ENCODE measurements around the gene CALML5. TPM values are rescaled to one million over a fixed set of nuclear protein-coding genes. Genes with fewer than 3 reads are reported as not detected.
A peak's percentile ranks its signal among the peaks of the same experiment; 100 is the strongest.

Gene CALML5
- total and polyA plus RNA-seq, 2 of the 4 experiments (the other 2 are of a cell fraction): not detected

DNA sequence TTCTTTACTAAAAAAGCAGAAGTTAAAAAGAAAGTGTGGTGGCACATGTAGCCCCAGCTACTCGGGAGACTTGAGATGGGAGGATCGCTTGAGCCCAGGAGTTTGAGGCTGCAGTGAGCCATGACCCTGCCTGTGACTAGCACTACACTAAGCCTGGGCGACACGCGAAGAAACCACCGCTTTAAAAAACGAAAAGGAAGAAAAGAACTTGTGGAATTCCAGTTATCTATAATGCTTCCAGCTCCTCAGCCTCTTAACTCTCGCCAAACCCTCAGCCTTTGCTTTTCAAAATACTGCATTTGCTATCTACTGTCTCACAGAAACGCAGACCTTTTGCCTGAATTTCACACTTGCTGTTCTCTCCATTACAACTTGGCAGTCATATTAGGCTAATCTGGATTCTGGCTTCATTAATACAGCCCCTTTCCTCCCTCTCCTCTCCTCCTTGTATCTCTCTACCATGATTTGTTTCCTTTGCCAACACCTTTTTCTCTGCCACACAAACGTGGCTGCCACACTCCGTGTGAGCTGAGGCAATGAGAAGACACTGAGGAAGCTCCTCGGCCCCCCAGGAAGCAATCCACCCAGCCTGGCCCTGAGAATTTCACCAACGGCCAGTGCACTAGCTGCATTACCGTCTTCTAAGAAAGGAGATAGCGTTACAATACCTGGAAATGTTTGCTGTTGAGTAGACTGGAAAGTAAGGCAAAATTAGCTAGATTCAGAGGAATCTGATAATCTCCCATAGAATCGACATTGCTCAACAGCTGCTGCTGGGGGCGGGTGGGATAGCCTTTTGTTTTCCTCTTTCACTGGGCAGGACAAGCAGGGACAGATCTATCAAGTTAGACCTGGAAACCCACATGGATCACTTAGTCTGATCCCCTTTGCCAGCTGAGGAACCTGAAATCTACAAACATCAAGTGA, 37.2 kb downstream of the CALML5 start:
- 65% methylated on average over 8 of the region's 17 CpGs; no CpG with 5 or more reads in 1 of the 2 experiments for WGBS, 2 experiments (ENCODE audit: extremely low coverage in 2 of 2, insufficient read length in 1 of 2)
- peaks cover 5% of the 10 kb centered on the region for H3K9me1 ChIP-seq (ENCODE audit: insufficient read depth, low read length)
- no TSS peak for BruUV-seq (replicated peaks)
- H4K20me1 ChIP-seq (ENCODE audit: insufficient read depth, low read length): no peaks in the 10 kb centered on the region
- peak; percentile 58 for ATAC-seq (ENCODE audit: low read depth)
- H3K27ac ChIP-seq (ENCODE audit: insufficient read depth, low read length): peak overlapping the region; percentile 6; the same call in 1 of the 2 replicates
- H4K5ac ChIP-seq (ENCODE audit: low read depth, low read length): peak overlapping the region; percentile 16; the same call in 1 of the 2 replicates
- peak overlapping the region; percentile 31; the same call in 1 of the 2 replicates for H3K18ac ChIP-seq (ENCODE audit: low read depth, low read length)
- H3K4me1 ChIP-seq (ENCODE audit: control insufficient read depth, insufficient read depth, low read length): peaks cover 17% of the 10 kb centered on the region
- peak overlapping the region; percentile 18; the same call in 1 of the 2 replicates for H2BK20ac ChIP-seq (ENCODE audit: low read depth, low read length)
- H3K4me3 ChIP-seq (ENCODE audit: insufficient read depth, low read depth, low read length): no peak overlapping the region
- no peak overlapping the region for H3K9ac ChIP-seq (ENCODE audit: low read depth, low read length)
- H3K9me3 ChIP-seq (ENCODE audit: control insufficient read depth, insufficient read depth, low read length): no peaks in the 10 kb centered on the region
- peak overlapping the region; percentile 44 for H3K4me2 ChIP-seq (ENCODE audit: low read depth, low read length)
- H3K23ac ChIP-seq (ENCODE audit: low read depth, low read length): peak overlapping the region; percentile 42; the same call in 1 of the 2 replicates
- H3K27me3 ChIP-seq (ENCODE audit: control insufficient read depth, insufficient read depth, low read length): no peaks in the 10 kb centered on the region
- intact Hi-C loops (cut with micrococcal nuclease): loop anchor here (5.0 kb wide), 1 partner anchor 75 kb away; no protein-coding TSS in a partner anchor
- dilution Hi-C loops (cut with HindIII; ENCODE audit: low sequenced_read_pairs, unreplicated experiment): no loop called here
- H3K36me3 ChIP-seq (ENCODE audit: control insufficient read depth, insufficient read depth, low read length): peaks cover 2% of the 10 kb centered on the region; the same call in 1 of the 2 replicates
- H2BK5ac ChIP-seq (ENCODE audit: low read depth, low read length, poor library complexity, severe bottlenecking): no peak overlapping the region
- H2AK5ac ChIP-seq (ENCODE audit: low read depth, low read length): peak overlapping the region; percentile 55; the same call in 1 of the 2 replicates
- peak; percentile 35 for DNase-seq
- H3K79me1 ChIP-seq (ENCODE audit: low read depth in 1 of 2, low read length in 2 of 2): no peaks in the 10 kb centered on the region
- H4K8ac ChIP-seq (ENCODE audit: low read depth in 2 of 2, low read length in 2 of 2): peak overlapping the region; percentile 55 to 60; a peak in 2 of 4 replicates
- peak overlapping the region; percentile 48; the same call in 1 of the 2 replicates for H3K14ac ChIP-seq (replicated peaks; ENCODE audit: low read depth, low read length)
- peak overlapping the region; percentile 49; the same call in 1 of the 2 replicates for H3K56ac ChIP-seq (ENCODE audit: extremely low read depth, insufficient read depth, low read length)
- in situ Hi-C loops (cut with MboI; ENCODE audit: low sequenced_read_pairs): loop anchor here (25.0 kb wide), 1 partner anchor 400 kb away; no protein-coding TSS in a partner anchor
- TF ChIP-seq CHD1 (IDR thresholded peaks at IDR 0.05; ENCODE audit: low read depth, low read length) (no peak), NFE2L2 (IDR thresholded peaks at IDR 0.05; ENCODE audit: low read depth, low read length) (no peak), BHLHE40 (IDR thresholded peaks at IDR 0.05; ENCODE audit: low read depth, low read length) (no peak), CEBPB (IDR thresholded peaks at IDR 0.05; ENCODE audit: low read depth, low read length) (peak; percentile 39; the same call in 1 of the 2 replicates), POLR2A (IDR thresholded peaks at IDR 0.05; ENCODE audit: low read depth, low read length) (no peak)
- TF ChIP-seq, protein P1, sequence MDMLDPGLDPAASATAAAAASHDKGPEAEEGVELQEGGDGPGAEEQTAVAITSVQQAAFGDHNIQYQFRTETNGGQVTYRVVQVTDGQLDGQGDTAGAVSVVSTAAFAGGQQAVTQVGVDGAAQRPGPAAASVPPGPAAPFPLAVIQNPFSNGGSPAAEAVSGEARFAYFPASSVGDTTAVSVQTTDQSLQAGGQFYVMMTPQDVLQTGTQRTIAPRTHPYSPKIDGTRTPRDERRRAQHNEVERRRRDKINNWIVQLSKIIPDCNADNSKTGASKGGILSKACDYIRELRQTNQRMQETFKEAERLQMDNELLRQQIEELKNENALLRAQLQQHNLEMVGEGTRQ (IDR thresholded peaks at IDR 0.05; ENCODE audit: low read depth, low read length): no peak
- peak overlapping the region; percentile 38; the same call in 2 of the 3 replicates for H2BK15ac ChIP-seq (ENCODE audit: low read depth, low read length)
- H2BK120ac ChIP-seq (ENCODE audit: low read depth, low read length): peak overlapping the region; percentile 67
- no peak overlapping the region for H2AK9ac ChIP-seq (replicated peaks; ENCODE audit: low read depth, low read length, poor library complexity)
- H3K4ac ChIP-seq (ENCODE audit: low read depth, low read length): peak overlapping the region; percentile 45; the same call in 1 of the 2 replicates
- ChIA-PET CTCF (interaction anchor here (1.4 kb wide), 1 partner anchor 161 kb away, joined by 4 read pairs; no protein-coding TSS in a partner anchor), POLR2A (ENCODE audit: unreplicated experiment) (no interaction called here)
- H2AFZ ChIP-seq (replicated peaks; ENCODE audit: low read length, poor library complexity): peak overlapping the region; percentile 34
- 0 out of 2 replicates have a peak overlapping the region, but pooled peaks have one; percentile 23 for H4K91ac ChIP-seq (ENCODE audit: insufficient read depth, low read depth, low read length)

Data from IMR-90 (cell line).